Measurements from ENCODE around the gene ENTPD3. TPM values are rescaled to one million over a fixed set of nuclear protein-coding genes. Genes with fewer than 3 reads are reported as not detected.
A peak's percentile ranks its signal among the peaks of the same experiment; 100 is the strongest.

The ENTPD3 gene
- total RNA-seq, 2 donors from 2014 or later: 0.22 to 0.37 TPM

GRCh38 chr3:40477666-40478065 is 90.7 kb downstream of the ENTPD3 start:
- no peak overlapping the region for H3K9ac ChIP-seq (ENCODE audit: extremely low read depth, low read length, poor library complexity, severe bottlenecking)
- Mint-ChIP-seq H3K27me3 (ENCODE audit: insufficient read depth) (peaks cover 2% of the 10 kb centered on the region), H3K4me3 (peak overlapping the region; percentile 74), H3K36me3 (ENCODE audit: low read depth) (peaks cover 6% of the 10 kb centered on the region), H3K9me3 (no peaks in the 10 kb centered on the region), H3K27ac (no peak overlapping the region), H3K4me1 (peaks cover 7% of the 10 kb centered on the region)
- H3K9me3 ChIP-seq (ENCODE audit: control insufficient read depth, low read length): no peaks in the 10 kb centered on the region
- H3K4me1 ChIP-seq (ENCODE audit: control insufficient read depth, insufficient read depth, low read length): no peaks in the 10 kb centered on the region
- no peaks in the 10 kb centered on the region for H3K27me3 ChIP-seq (ENCODE audit: control insufficient read depth, insufficient read depth, low read length, poor library complexity, severe bottlenecking)
- H3K27ac ChIP-seq (ENCODE audit: low read depth, low read length): no peak overlapping the region
- no peak for DNase-seq
- TF ChIP-seq CTCF (conservative IDR thresholded peaks at IDR 0.05): peak; percentile 15
- no peaks in the 10 kb centered on the region for H3K36me3 ChIP-seq (ENCODE audit: control insufficient read depth, insufficient read depth, low read length)
- peak overlapping the region; percentile 78 for H3K4me3 ChIP-seq (ENCODE audit: low read length)
- 88 to 93% methylated on average over 3 to 4 of the region's 4 CpGs for WGBS, 2 experiments (ENCODE audit: insufficient coverage in 1 of 2, insufficient read length in 1 of 2)

Other genes starting within 250 kb of the ENTPD3 start
- 10 to 100 TPM; 67.4 to 83.8 TPM for gene EIF1B, start 77.5 kb upstream of the ENTPD3 start, total RNA-seq
- 1,000 to 10,000 TPM; 1,691 to 2,241 TPM for gene RPL14, start 70.2 kb downstream of the ENTPD3 start, total RNA-seq
- 10 to 100 TPM in 1 of 2 donors, 1 to 10 TPM in 1; 6.9 to 13.7 TPM for gene ZNF619, start 89.9 kb downstream of the ENTPD3 start, total RNA-seq
- 10 to 100 TPM; 17.0 to 19.3 TPM for gene ZNF620, start 118.9 kb downstream of the ENTPD3 start, total RNA-seq
- 10 to 100 TPM; 21.3 to 32.1 TPM for gene ZNF621, start 137.8 kb downstream of the ENTPD3 start, total RNA-seq

Measured in endodermal cell (in vitro differentiated cells).